ENCODE measurements around the gene XCL2. TPM values are rescaled to one million over a fixed set of nuclear protein-coding genes. Genes with fewer than 3 reads are reported as not detected.

The XCL2 gene
- total and polyA plus RNA-seq, 2 of the 8 experiments (the other 6 are each of a cell fraction or from before 2014, with no cell fraction given): not detected

GRCh38 chr1:168521401-168522000 is 22.3 kb downstream of the XCL2 start (continued):
- no peak for TF ChIP-seq KDM5A (IDR thresholded peaks at IDR 0.05; ENCODE audit: low read length)
